Measurements from ENCODE around the gene CXCR6.

DNA sequence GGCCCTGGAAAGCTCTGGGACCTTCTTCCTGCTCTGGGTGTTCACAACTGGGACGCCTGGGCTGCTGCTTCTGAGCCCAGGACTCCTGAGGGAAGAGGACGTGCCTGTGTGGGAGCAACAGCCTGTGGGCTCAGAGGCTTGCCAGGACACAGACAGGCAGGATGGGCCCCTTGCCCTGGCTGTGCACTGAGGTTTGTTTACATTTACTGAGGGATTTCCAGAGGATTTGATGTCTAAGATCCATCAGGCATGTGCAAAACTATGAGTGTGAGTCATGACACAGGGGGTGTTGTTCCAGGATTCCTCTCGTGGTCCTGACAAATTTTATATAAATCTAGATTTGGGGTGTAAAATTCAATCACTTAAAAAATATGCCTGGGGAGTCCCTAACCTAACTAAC is 46.3 kb upstream of the CXCR6 start:
- TF ChIP-seq CREB1 (CRISPR knock-in tag; IDR thresholded peaks at IDR 0.05; ENCODE audit: low read depth) = no peak
- TF ChIP-seq, protein P1, sequence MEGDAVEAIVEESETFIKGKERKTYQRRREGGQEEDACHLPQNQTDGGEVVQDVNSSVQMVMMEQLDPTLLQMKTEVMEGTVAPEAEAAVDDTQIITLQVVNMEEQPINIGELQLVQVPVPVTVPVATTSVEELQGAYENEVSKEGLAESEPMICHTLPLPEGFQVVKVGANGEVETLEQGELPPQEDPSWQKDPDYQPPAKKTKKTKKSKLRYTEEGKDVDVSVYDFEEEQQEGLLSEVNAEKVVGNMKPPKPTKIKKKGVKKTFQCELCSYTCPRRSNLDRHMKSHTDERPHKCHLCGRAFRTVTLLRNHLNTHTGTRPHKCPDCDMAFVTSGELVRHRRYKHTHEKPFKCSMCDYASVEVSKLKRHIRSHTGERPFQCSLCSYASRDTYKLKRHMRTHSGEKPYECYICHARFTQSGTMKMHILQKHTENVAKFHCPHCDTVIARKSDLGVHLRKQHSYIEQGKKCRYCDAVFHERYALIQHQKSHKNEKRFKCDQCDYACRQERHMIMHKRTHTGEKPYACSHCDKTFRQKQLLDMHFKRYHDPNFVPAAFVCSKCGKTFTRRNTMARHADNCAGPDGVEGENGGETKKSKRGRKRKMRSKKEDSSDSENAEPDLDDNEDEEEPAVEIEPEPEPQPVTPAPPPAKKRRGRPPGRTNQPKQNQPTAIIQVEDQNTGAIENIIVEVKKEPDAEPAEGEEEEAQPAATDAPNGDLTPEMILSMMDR (conservative IDR thresholded peaks at IDR 0.05; ENCODE audit: low read depth in 2 of 2) = no peak
- no peak for TF ChIP-seq STAT1 (IDR thresholded peaks at IDR 0.05; ENCODE audit: unreplicated experiment)
- TF ChIP-seq, protein P2, sequence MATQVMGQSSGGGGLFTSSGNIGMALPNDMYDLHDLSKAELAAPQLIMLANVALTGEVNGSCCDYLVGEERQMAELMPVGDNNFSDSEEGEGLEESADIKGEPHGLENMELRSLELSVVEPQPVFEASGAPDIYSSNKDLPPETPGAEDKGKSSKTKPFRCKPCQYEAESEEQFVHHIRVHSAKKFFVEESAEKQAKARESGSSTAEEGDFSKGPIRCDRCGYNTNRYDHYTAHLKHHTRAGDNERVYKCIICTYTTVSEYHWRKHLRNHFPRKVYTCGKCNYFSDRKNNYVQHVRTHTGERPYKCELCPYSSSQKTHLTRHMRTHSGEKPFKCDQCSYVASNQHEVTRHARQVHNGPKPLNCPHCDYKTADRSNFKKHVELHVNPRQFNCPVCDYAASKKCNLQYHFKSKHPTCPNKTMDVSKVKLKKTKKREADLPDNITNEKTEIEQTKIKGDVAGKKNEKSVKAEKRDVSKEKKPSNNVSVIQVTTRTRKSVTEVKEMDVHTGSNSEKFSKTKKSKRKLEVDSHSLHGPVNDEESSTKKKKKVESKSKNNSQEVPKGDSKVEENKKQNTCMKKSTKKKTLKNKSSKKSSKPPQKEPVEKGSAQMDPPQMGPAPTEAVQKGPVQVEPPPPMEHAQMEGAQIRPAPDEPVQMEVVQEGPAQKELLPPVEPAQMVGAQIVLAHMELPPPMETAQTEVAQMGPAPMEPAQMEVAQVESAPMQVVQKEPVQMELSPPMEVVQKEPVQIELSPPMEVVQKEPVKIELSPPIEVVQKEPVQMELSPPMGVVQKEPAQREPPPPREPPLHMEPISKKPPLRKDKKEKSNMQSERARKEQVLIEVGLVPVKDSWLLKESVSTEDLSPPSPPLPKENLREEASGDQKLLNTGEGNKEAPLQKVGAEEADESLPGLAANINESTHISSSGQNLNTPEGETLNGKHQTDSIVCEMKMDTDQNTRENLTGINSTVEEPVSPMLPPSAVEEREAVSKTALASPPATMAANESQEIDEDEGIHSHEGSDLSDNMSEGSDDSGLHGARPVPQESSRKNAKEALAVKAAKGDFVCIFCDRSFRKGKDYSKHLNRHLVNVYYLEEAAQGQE (IDR thresholded peaks at IDR 0.05; ENCODE audit: unreplicated experiment) = no peak
- TF ChIP-seq EZH2phosphoT487 (IDR thresholded peaks at IDR 0.05; ENCODE audit: unreplicated experiment) = no peak
- TF ChIP-seq EZH2 (IDR thresholded peaks at IDR 0.05; ENCODE audit: low read depth, unreplicated experiment) = no peak
- no peak for TF ChIP-seq POLR2AphosphoS5 (IDR thresholded peaks at IDR 0.05; ENCODE audit: low read depth)

All from GM23338 (cell line).